AG10803 (cell line): ENCODE measurements around the gene NTSR1.

Experiments used
- DNase-seq: peaks from one replicate; pipeline ENCODE4 v3.0.0; 2010; ENCODE audit warnings: low read depth
- H3K4me3 ChIP-seq: 2 replicates; pipeline ENCODE4 v1.5.1; 2011; ENCODE audit warnings: mild to moderate bottlenecking, low read length, control low read depth
- CTCF ChIP-seq: conservative IDR thresholded peaks from 2 replicates; pipeline ENCODE4 v1.5.1; 2011; ENCODE audit warnings: mild to moderate bottlenecking, low read length, control low read depth, inconsistent platforms

The NTSR1 gene

GRCh38 chr20:62695448-62696414, 12.9 kb upstream of the NTSR1 start:
- no peak overlapping the region for H3K4me3 ChIP-seq
- no peak for TF ChIP-seq CTCF
- DNase-seq = no peak

- DNase-seq = no peak
- H3K4me3 ChIP-seq = no peak overlapping the region
- TF ChIP-seq CTCF = no peak
These were observed 12.1 kb upstream of the NTSR1 start for GRCh38 chr20:62696434-62696957.

GRCh38 chr20:62696989-62697388, 11.6 kb upstream of the NTSR1 start:
- H3K4me3 ChIP-seq = no peak overlapping the region
- DNase-seq = no peak
- no peak for TF ChIP-seq CTCF

- DNase-seq = no peak
- no peak overlapping the region for H3K4me3 ChIP-seq
- no peak for TF ChIP-seq CTCF
These were observed 11.1 kb upstream of the NTSR1 start for GRCh38 chr20:62697468-62697912.

GRCh38 chr20:62698231-62698630, 10.4 kb upstream of the NTSR1 start:
- H3K4me3 ChIP-seq = no peak overlapping the region
- no peak for TF ChIP-seq CTCF
- DNase-seq = no peak

- H3K4me3 ChIP-seq = no peak overlapping the region
- DNase-seq = no peak
- no peak for TF ChIP-seq CTCF
These were observed 9.3 kb upstream of the NTSR1 start for GRCh38 chr20:62699296-62699695.

- no peak for TF ChIP-seq CTCF
These were observed 8.9 kb upstream of the NTSR1 start for GRCh38 chr20:62699741-62700140.

More at GRCh38 chr20:62699741-62700140, 8.9 kb upstream of the NTSR1 start:
- no peak overlapping the region for H3K4me3 ChIP-seq
- no peak for DNase-seq
